ENCODE results near the gene PRDM9.

The PRDM9 gene

DNA sequence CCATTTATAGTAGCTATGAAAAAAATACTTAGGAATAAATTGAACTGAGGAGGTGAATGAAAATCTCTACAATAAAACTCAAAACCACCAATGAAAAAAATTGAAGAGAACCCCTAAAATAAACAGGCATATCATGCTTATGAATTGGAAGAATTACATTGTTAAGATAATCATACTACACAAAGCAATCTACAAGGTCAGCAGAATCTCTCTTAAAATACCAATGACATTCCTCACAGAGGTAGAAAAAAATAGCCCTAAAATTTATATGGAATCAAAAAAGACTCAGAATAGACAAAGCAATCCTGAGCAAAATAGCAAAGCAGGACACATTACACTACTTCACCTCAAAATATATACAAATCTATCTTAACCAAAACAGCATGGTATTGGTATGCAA, 23.2 kb downstream of the PRDM9 start:
- DNase-seq (ENCODE audit: insufficient read length): no peak
- TF ChIP-seq TAF1 (IDR thresholded peaks at IDR 0.05; ENCODE audit: borderline replicate concordance, low read depth, low read length): no peak
- no peak for TF ChIP-seq POLR2AphosphoS5 (IDR thresholded peaks at IDR 0.05; ENCODE audit: low read depth, low read length)
- no peak for TF ChIP-seq POLR2A (IDR thresholded peaks at IDR 0.05; ENCODE audit: low read depth, low read length)
- no peak for FAIRE-seq

DNA sequence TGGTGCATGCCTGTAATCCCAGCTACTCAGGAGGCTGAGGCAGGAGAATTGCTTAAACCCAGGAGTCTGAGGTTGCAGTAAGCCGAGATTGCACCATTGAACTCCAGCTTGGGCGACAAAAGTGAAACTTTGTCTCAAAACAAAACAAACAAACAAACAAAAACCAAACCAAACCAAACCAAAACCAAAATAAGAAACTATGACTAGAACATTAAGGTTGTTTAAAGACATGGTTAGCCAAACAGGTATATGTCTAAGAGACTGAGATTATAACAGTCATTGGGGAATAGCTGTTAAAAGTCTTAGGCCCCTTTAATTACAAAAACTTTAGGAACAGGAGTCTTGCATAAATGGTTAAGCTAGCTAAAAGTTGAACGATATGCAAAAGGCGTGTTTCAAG, 63.6 kb downstream of the PRDM9 start:
- TF ChIP-seq TAF1 (IDR thresholded peaks at IDR 0.05; ENCODE audit: borderline replicate concordance, low read depth, low read length) (no peak), POLR2A (IDR thresholded peaks at IDR 0.05; ENCODE audit: low read depth, low read length) (no peak), POLR2AphosphoS5 (IDR thresholded peaks at IDR 0.05; ENCODE audit: low read depth, low read length) (no peak)
- no peak for FAIRE-seq
- DNase-seq (ENCODE audit: insufficient read length): no peak

All from GM12892 (cell line).